ENCODE data around the gene BRICD5.

DNA sequence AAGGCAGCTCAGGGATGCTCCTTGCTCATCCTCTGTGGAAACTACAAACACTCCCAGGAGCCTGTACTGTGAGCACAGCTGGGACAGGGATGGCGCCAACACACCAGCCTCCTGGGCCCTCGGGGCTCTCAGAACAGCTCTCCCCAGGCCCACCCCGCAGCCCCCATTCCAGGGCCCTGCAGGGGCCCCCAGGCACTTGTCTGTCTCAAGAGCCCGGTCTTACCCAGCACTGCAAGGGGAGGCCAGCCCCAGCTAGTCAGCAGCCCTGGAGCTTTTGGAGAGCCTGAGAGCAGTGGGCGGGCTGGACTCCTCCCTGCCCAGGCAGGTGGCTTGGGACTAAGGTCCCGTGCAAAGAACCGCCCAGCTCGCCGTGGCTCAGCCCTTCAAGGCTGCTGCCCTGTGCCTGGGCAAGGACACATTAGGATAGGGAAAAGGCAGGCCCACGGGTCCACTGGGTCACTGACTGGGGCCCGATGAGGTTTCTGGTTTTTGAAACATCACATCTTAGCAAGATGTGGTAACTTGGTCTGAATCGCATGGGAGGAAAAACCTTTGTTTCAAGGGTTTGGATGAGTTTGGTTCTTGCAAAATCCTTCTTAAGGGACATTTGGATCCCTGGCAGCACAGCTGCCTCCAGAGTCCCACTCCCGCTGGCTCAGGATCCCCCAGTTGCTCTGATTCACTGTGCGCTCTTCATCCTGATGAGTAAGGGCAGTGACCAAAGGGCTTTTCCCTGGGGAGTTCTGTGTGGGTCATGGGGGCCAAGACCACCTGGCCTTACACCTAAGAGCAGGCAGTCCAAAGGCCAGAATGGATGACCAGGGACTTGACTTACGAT lies 28.4 kb upstream of the BRICD5 start:
- TF ChIP-seq, protein P1, sequence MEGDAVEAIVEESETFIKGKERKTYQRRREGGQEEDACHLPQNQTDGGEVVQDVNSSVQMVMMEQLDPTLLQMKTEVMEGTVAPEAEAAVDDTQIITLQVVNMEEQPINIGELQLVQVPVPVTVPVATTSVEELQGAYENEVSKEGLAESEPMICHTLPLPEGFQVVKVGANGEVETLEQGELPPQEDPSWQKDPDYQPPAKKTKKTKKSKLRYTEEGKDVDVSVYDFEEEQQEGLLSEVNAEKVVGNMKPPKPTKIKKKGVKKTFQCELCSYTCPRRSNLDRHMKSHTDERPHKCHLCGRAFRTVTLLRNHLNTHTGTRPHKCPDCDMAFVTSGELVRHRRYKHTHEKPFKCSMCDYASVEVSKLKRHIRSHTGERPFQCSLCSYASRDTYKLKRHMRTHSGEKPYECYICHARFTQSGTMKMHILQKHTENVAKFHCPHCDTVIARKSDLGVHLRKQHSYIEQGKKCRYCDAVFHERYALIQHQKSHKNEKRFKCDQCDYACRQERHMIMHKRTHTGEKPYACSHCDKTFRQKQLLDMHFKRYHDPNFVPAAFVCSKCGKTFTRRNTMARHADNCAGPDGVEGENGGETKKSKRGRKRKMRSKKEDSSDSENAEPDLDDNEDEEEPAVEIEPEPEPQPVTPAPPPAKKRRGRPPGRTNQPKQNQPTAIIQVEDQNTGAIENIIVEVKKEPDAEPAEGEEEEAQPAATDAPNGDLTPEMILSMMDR (IDR thresholded peaks at IDR 0.05) = no peak
- TF ChIP-seq POLR2A (IDR thresholded peaks at IDR 0.05) = no peak

All from testis (tissue), 2 donors.